K562 (cell line): ENCODE data around the gene NEK4. TPM values are rescaled to one million over a fixed set of nuclear protein-coding genes. Genes with fewer than 3 reads are reported as not detected.

Experiments used
- polyA plus RNA-seq, 8 experiments: library from polyadenylated mRNA; depleted of rRNA in 4 of 8; stranded (reverse) in 5 of 8; unstranded in 3 of 8; fragments of >200 nt; fragmentation: Nextera tagmentation in 2 of 8; fragmentation: Illumina TruSeq in 1 of 8; extraction: Ambion mirVana in 2 of 8; extraction: Trizol in 1 of 8; gene quantifications; 2 replicates each; pipeline versions ENCODE4 v1.2.1 to v1.2.3, GENCODE V29; 2011 to 2014; ENCODE audit warnings: inconsistent platforms in 1 of 8, missing spikeins in 1 of 8
- total RNA-seq, 7 experiments: library from RNA; depleted of rRNA in 6 of 7; stranded (reverse); fragments of >200 nt in 6 of 7; fragmentation: Illumina TruSeq in 2 of 7; extraction: Trizol in 2 of 7; gene quantifications; 2 replicates each; pipeline versions ENCODE4 v1.2.1 to v1.2.3, GENCODE V29; 2011 to 2021; ENCODE audit warnings: low replicate concordance in 1 of 7
- TF ChIP-seq, protein P1 (sequence below), 2 experiments: fragments of 450-650 bp; formaldehyde crosslinking in 1 of 2; IDR thresholded peaks; 2 replicates each; pipeline versions ENCODE4 v1.4.0 to v1.6.1; 2014 to 2020; ENCODE audit warnings: mild to moderate bottlenecking in 2 of 2, borderline replicate concordance in 1 of 2, low read depth in 1 of 2

The NEK4 gene
- total and polyA plus RNA-seq, 9 of the 15 experiments (the other 6 are each of a cell fraction or from before 2014, with no cell fraction given), result 5.8 to 23.1 (median 16.6) TPM

DNA sequence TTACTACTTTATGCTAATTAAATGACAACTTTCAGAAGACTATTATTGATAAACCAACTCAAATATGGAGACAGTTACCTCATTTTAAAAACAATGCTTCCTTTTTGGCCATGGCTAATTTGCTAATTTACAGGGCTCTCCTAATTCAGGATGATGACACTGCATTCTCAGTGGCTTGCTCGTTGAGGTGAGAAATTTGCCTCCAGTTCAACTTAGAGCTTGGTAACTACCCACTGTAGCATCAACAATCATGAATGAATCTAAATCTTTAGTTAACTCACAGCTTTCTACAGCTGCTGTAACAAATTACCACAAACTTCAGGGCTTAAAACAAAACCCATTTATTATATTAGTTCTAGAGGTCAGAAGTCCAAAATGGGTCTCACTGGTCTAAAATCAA lies 99.1 kb downstream of the NEK4 start (continued):
- TF ChIP-seq, protein P1, sequence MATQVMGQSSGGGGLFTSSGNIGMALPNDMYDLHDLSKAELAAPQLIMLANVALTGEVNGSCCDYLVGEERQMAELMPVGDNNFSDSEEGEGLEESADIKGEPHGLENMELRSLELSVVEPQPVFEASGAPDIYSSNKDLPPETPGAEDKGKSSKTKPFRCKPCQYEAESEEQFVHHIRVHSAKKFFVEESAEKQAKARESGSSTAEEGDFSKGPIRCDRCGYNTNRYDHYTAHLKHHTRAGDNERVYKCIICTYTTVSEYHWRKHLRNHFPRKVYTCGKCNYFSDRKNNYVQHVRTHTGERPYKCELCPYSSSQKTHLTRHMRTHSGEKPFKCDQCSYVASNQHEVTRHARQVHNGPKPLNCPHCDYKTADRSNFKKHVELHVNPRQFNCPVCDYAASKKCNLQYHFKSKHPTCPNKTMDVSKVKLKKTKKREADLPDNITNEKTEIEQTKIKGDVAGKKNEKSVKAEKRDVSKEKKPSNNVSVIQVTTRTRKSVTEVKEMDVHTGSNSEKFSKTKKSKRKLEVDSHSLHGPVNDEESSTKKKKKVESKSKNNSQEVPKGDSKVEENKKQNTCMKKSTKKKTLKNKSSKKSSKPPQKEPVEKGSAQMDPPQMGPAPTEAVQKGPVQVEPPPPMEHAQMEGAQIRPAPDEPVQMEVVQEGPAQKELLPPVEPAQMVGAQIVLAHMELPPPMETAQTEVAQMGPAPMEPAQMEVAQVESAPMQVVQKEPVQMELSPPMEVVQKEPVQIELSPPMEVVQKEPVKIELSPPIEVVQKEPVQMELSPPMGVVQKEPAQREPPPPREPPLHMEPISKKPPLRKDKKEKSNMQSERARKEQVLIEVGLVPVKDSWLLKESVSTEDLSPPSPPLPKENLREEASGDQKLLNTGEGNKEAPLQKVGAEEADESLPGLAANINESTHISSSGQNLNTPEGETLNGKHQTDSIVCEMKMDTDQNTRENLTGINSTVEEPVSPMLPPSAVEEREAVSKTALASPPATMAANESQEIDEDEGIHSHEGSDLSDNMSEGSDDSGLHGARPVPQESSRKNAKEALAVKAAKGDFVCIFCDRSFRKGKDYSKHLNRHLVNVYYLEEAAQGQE (IDR thresholded peaks at IDR 0.05; ENCODE audit: borderline replicate concordance), result no peak
- TF ChIP-seq, protein P1 (CRISPR knock-in tag; IDR thresholded peaks at IDR 0.05; ENCODE audit: low read depth), result no peak
